HFFc6 (cell line): ENCODE data around the gene TUBA3E. TPM values are rescaled to one million over a fixed set of nuclear protein-coding genes. Genes with fewer than 3 reads are reported as not detected.
"Not testable (repeated sequence)": the region's sequence is repeated elsewhere in the genome, so short reads cannot be mapped to it uniquely, and the experiment has no call there.

ENCODE experiments used
- DNase-seq: peaks from one replicate; pipeline ENCODE4 v3.0.0-alpha.2; 2018
- H3K27ac Mint-ChIP-seq: 2 replicates; pipeline ENCODE4 v1.8.0; 2020; ENCODE audit warnings: mild to moderate bottlenecking, mixed read lengths
- H3K27me3 Mint-ChIP-seq: 2 replicates; pipeline ENCODE4 v1.8.0; 2021; ENCODE audit warnings: mild to moderate bottlenecking, moderate library complexity, mixed read lengths; ENCODE audit not compliant: insufficient read depth
- H3K36me3 Mint-ChIP-seq: 2 replicates; pipeline ENCODE4 v1.8.0; 2021; ENCODE audit warnings: low read depth, mixed read lengths
- H3K4me1 Mint-ChIP-seq: 2 replicates; pipeline ENCODE4 v1.8.0; 2020; ENCODE audit warnings: low read depth, mixed read lengths
- H3K4me3 Mint-ChIP-seq: 2 replicates; pipeline ENCODE4 v1.8.0; 2020; ENCODE audit warnings: mild to moderate bottlenecking, moderate library complexity, mixed read lengths
- H3K9me3 Mint-ChIP-seq: 2 replicates; pipeline ENCODE4 v1.8.0; 2020; ENCODE audit warnings: mild to moderate bottlenecking, mixed read lengths
- long read RNA-seq: library from polyadenylated mRNA; unstranded; transcript quantifications from one replicate; pipeline ENCODE4 v2.0.0, GENCODE V29; 2019
- total RNA-seq, 6 experiments: library from RNA; stranded (reverse); fragmentation: NEBNext Ultra II Directional; extraction: Animal tissue kit (Norgen Biotek cat#: 25700); gene quantifications; 2 replicates in 1 of 6; 3 replicates in 5 of 6; pipeline ENCODE4 v1.2.3, GENCODE V29; 2021
- TF ChIP-seq, protein P1 (sequence below): fragments of 200-600 bp; sonication (generic); IDR thresholded peaks from 2 replicates; pipeline ENCODE4 v1.5.0; 2021; ENCODE audit warnings: antibody characterized with exemption, mild to moderate bottlenecking

TUBA3E gene
- not detected for total RNA-seq
- long read RNA-seq, result 0 reads

DNA sequence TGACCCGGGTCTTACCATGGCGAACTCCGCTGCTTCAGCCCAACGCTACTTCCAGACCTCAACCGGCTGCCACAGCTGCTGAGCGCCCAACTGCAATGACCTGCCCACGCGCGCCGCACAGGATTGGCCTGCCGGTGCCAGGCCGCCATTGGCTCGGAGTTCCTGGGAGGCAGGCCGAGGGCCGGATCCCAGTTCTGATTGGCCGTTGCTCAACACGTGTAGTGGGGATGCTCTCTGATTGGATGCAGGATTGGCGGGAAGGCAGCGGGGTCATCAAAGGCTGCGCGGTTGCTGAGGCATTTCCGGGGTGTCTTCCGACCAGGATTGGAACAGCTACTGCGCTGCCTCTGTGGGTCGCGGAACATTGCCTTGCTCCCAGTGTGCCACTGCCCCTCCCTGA is at the start of gene TUBA3E:
TSS of gene TUBA3E (minus strand) at position 97 of the 400 bp plus-strand sequence. CDS start at position 18, 79 bp downstream.
- H3K27ac Mint-ChIP-seq, result no peak within 1 kb of the TSS
- no peaks in the 10 kb centered on the region for H3K9me3 Mint-ChIP-seq
- no peaks in the 10 kb centered on the region for H3K36me3 Mint-ChIP-seq
- TF ChIP-seq, protein P1, sequence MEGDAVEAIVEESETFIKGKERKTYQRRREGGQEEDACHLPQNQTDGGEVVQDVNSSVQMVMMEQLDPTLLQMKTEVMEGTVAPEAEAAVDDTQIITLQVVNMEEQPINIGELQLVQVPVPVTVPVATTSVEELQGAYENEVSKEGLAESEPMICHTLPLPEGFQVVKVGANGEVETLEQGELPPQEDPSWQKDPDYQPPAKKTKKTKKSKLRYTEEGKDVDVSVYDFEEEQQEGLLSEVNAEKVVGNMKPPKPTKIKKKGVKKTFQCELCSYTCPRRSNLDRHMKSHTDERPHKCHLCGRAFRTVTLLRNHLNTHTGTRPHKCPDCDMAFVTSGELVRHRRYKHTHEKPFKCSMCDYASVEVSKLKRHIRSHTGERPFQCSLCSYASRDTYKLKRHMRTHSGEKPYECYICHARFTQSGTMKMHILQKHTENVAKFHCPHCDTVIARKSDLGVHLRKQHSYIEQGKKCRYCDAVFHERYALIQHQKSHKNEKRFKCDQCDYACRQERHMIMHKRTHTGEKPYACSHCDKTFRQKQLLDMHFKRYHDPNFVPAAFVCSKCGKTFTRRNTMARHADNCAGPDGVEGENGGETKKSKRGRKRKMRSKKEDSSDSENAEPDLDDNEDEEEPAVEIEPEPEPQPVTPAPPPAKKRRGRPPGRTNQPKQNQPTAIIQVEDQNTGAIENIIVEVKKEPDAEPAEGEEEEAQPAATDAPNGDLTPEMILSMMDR, result no peak
- H3K4me1 Mint-ChIP-seq, result no peaks in the 10 kb centered on the region
- DNase-seq, result no peak
- H3K4me3 Mint-ChIP-seq, result no peak within 1 kb of the TSS
- H3K27me3 Mint-ChIP-seq, result peaks cover 2% of the 10 kb centered on the region

DNA sequence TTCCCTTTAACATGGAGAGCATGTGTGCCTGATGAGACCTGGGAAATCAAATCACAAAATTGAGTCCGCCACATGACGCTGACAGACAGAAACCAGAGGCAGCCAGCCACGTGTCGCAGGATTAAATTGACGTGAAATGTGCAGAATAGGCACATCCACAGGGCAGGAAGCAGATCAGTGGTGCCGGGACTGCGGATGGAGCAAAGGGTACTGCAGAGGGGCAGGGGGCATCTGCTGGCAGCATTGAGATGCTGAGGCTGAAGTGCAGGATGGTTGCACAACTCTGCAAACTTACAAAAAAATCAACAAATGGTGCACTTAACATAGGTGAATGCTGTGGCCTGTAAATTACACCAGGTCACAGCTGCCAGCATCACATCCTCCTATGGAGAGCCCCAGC is 48.2 kb upstream of the TUBA3E start:
- H3K27me3 Mint-ChIP-seq, result peaks cover 27% of the 10 kb centered on the region
- no peak overlapping the region for H3K4me3 Mint-ChIP-seq
- H3K4me1 Mint-ChIP-seq, result peaks cover 2% of the 10 kb centered on the region
- TF ChIP-seq, protein P1, result no peak
- no peaks in the 10 kb centered on the region for H3K36me3 Mint-ChIP-seq
- no peak for DNase-seq
- H3K9me3 Mint-ChIP-seq, result no peaks in the 10 kb centered on the region
- no peak overlapping the region for H3K27ac Mint-ChIP-seq

DNA sequence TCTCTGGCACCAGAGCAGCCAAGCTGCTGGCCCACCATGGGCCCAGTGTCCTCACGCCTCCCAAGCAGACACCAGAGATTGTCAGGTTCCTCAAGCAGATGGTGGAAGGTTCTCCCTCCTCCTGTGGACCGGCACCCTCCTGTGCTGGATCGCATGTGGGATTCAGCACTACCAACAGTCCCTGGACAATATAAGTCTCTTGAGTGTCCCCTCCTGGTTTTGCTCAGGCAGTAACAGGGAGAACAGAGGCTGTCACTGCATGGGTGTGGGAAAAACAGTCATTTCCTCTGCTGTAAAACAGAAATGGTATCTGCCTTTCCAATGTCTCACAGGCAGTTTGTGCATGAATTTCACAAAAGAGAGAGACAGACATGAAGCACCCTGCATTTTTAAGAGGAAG is 47.7 kb upstream of the TUBA3E start:
- no peaks in the 10 kb centered on the region for H3K9me3 Mint-ChIP-seq
- TF ChIP-seq, protein P1, result no peak
- peaks cover 25% of the 10 kb centered on the region for H3K27me3 Mint-ChIP-seq
- H3K36me3 Mint-ChIP-seq, result no peaks in the 10 kb centered on the region
- H3K4me1 Mint-ChIP-seq, result peaks cover 7% of the 10 kb centered on the region
- H3K27ac Mint-ChIP-seq, result no peak overlapping the region
- no peak for DNase-seq
- H3K4me3 Mint-ChIP-seq, result no peak overlapping the region

DNA sequence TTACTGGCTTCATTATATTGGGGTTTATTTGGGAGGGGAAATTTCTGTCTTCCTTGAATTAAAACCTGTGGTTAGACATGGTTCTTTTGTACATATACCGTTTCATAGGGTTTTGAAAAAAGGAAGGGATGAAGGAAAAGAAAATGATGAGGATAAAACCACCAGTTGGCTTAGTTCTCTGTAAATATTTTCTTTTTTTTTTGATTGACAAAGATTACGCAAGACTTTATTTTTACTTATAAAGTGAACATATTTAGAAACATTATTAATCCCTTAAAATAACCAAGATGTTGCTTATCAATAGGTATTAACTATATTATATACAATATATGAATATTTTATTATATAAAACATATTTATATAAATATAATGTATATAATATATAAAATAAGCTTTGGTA is 45.1 kb upstream of the TUBA3E start:
- H3K27ac Mint-ChIP-seq, result no peak overlapping the region
- H3K27me3 Mint-ChIP-seq, result peaks cover 7% of the 10 kb centered on the region
- no peak for DNase-seq
- no peaks in the 10 kb centered on the region for H3K36me3 Mint-ChIP-seq
- no peaks in the 10 kb centered on the region for H3K9me3 Mint-ChIP-seq
- TF ChIP-seq, protein P1, result no peak
- peaks cover 15% of the 10 kb centered on the region for H3K4me1 Mint-ChIP-seq
- H3K4me3 Mint-ChIP-seq, result no peak overlapping the region

DNA sequence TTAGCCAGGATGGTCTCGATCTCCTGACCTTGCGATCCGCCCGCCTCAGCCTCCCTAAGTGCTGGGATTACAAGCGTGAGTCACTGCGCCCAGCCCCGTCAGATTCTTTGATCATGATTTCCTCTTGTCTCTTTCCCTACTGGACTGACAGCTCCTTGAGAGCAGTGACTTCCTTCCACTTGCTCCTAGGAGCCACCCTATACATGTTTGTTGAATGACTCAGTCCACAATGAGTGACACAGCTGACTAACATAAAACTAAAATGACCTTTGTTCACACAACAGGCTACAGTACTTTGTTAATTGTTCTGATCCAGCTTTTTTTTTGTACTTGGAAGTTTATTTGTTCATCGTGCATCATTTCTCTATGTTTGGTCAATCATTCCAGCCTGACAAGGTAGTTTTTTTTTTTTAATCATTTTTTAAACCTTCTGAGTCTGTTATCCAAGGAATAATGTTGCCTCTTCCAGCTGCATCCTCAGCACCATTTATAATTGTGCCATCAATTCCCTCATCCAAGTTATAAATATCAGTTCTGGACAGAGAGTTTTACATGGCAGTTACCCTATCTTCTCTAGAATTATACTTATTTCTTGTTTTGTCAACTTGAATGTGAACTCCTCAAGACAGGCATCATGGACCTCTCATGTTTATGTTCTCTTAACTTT is 42.9 kb upstream of the TUBA3E start:
- no peak overlapping the region for H3K27ac Mint-ChIP-seq
- TF ChIP-seq, protein P1, result no peak
- no peaks in the 10 kb centered on the region for H3K9me3 Mint-ChIP-seq
- DNase-seq, result peak; percentile 12
- peaks cover 15% of the 10 kb centered on the region for H3K4me1 Mint-ChIP-seq
- H3K27me3 Mint-ChIP-seq, result peaks cover under 1% of the 10 kb centered on the region
- no peaks in the 10 kb centered on the region for H3K36me3 Mint-ChIP-seq
- no peak overlapping the region; the same call in 1 of the 2 replicates for H3K4me3 Mint-ChIP-seq

DNA sequence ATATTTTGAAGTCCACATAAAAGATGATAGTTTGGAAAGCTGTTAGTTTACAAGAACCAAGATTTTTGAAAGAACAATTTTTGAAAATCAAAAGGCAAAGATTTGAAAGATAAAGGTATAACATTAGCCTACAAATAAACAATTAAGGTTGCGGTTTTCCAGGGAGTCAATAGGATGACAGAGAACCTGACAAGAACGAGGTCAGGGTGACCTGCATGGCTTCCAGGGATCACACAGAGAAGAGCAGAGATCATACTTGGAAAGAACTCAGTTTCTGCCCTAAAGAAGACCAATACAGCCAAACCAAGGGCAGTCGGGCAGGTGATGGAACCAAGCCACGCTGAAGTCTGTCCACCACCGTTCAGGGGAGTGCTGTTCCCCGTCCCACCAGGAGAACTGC is 41.3 kb upstream of the TUBA3E start:
- H3K27ac Mint-ChIP-seq, DNase-seq, H3K36me3 Mint-ChIP-seq, H3K4me3 Mint-ChIP-seq, H3K9me3 Mint-ChIP-seq, H3K27me3 Mint-ChIP-seq: not testable (repeated sequence)
- peaks cover 15% of the 10 kb centered on the region for H3K4me1 Mint-ChIP-seq

DNA sequence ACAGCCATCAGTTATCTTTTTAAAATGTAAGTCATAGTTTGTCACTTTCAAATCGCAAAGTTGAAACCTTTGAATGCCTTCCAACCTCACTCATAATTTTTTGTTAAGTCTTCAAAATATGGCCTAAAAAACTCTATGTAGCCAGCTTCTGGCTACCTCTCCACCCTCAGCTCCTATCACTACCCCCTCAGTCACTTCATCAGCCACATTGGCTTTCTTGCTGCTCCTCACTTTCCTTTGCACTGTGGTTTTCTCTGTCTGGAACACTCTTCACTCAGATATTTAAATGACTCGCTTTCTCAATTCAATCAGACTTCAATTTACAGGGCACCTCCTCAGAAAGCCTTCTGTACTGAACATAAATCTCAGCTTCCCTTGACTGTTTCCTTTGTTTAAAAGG is 34.8 kb upstream of the TUBA3E start:
- not testable (repeated sequence) for DNase-seq, H3K4me1 Mint-ChIP-seq, H3K27ac Mint-ChIP-seq, H3K4me3 Mint-ChIP-seq, H3K36me3 Mint-ChIP-seq, H3K27me3 Mint-ChIP-seq, H3K9me3 Mint-ChIP-seq
